ENCODE measurements around the gene ALAD.
A peak's percentile ranks its signal among the peaks of the same experiment; 100 is the strongest.
"Not testable (repeated sequence)": the region's sequence is repeated elsewhere in the genome, so short reads cannot be mapped to it uniquely, and the experiment has no call there.

Gene ALAD

GRCh38 chr9:113409481-113409880, 8.4 kb upstream of the ALAD start:
- Histone ChIP-seq H3K9ac (ENCODE audit: low read length) (peak overlapping the region; percentile 87), H3K27ac (ENCODE audit: low read depth, low read length) (peak overlapping the region; percentile 92)

GRCh38 chr9:113406873-113407511, 5.9 kb upstream of the ALAD start:
- peaks cover 28% of the 10 kb centered on the region for H3K79me2 ChIP-seq (ENCODE audit: insufficient read depth, low read length)
- H3K36me3 ChIP-seq (ENCODE audit: low read length); H2AFZ ChIP-seq (ENCODE audit: low read depth, low read length, severe bottlenecking); H3K9me3 ChIP-seq (ENCODE audit: insufficient read depth, low read length); H3K9me2 ChIP-seq (replicated peaks; ENCODE audit: insufficient read depth, low read length); H4K20me1 ChIP-seq (ENCODE audit: low read depth, low read length); H3K4me3 ChIP-seq (ENCODE audit: insufficient read depth, low read length, poor library complexity, severe bottlenecking); H3K27me3 ChIP-seq (ENCODE audit: low read length): not testable (repeated sequence)
- peak overlapping the region; percentile 87; the same call in 1 of the 2 replicates for H3K9ac ChIP-seq (ENCODE audit: low read length)
- peak overlapping the region; percentile 73 for H3K4me2 ChIP-seq (ENCODE audit: low read depth, low read length, poor library complexity, severe bottlenecking)
- H3F3A ChIP-seq (ENCODE audit: insufficient read depth) = peaks cover 19% of the 10 kb centered on the region
- peak overlapping the region; percentile 19; the same call in 1 of the 2 replicates for H3K27ac ChIP-seq (ENCODE audit: low read depth, low read length)

More at GRCh38 chr9:113409481-113409880, 8.4 kb upstream of the ALAD start:
- Histone ChIP-seq H3K36me3 (ENCODE audit: low read length) (peaks cover 9% of the 10 kb centered on the region; the same call in 1 of the 2 replicates), H3F3A (ENCODE audit: insufficient read depth) (peaks cover 19% of the 10 kb centered on the region), H3K4me2 (ENCODE audit: low read depth, low read length, poor library complexity, severe bottlenecking) (peak overlapping the region; percentile 73), H3K4me3 (ENCODE audit: insufficient read depth, low read length, poor library complexity, severe bottlenecking) (peak overlapping the region; percentile 88), H3K79me2 (ENCODE audit: insufficient read depth, low read length) (peaks cover 28% of the 10 kb centered on the region), H2AFZ (ENCODE audit: low read depth, low read length, severe bottlenecking) (no peak overlapping the region), H4K20me1 (ENCODE audit: low read depth, low read length) (no peaks in the 10 kb centered on the region), H3K27me3 (ENCODE audit: low read length) (no peaks in the 10 kb centered on the region), H3K9me3 (ENCODE audit: insufficient read depth, low read length) (no peaks in the 10 kb centered on the region), H3K9me2 (replicated peaks; ENCODE audit: insufficient read depth, low read length) (no peaks in the 10 kb centered on the region)
- TF ChIP-seq EZH2phosphoT487 (conservative IDR thresholded peaks at IDR 0.05; ENCODE audit: low read length) = no peak
- TF ChIP-seq, protein P1, sequence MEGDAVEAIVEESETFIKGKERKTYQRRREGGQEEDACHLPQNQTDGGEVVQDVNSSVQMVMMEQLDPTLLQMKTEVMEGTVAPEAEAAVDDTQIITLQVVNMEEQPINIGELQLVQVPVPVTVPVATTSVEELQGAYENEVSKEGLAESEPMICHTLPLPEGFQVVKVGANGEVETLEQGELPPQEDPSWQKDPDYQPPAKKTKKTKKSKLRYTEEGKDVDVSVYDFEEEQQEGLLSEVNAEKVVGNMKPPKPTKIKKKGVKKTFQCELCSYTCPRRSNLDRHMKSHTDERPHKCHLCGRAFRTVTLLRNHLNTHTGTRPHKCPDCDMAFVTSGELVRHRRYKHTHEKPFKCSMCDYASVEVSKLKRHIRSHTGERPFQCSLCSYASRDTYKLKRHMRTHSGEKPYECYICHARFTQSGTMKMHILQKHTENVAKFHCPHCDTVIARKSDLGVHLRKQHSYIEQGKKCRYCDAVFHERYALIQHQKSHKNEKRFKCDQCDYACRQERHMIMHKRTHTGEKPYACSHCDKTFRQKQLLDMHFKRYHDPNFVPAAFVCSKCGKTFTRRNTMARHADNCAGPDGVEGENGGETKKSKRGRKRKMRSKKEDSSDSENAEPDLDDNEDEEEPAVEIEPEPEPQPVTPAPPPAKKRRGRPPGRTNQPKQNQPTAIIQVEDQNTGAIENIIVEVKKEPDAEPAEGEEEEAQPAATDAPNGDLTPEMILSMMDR (IDR thresholded peaks at IDR 0.05; ENCODE audit: insufficient read depth, low read length, poor library complexity, severe bottlenecking) = no peak

DNA sequence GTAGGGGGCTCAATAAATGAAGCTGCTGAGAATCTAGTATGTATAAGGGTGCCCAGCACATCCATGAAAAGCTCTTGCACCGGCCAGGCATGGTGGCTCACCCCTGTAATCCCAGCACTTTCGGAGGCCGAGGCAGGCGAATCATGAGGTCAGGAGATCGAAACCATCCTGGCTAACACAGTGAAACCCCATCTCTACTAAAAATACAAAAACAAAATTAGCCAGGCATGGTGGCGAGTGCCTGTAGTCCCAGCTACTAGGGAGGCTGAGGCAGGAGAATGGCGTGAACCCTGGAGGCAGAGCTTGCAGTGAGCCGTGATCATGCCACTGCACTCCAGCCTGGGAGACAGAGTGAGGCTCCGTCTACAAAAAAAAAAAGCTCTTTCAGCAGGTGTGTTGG, 5.3 kb upstream of the ALAD start:
- not testable (repeated sequence) for H3K9me2 ChIP-seq (replicated peaks; ENCODE audit: insufficient read depth, low read length); H3K4me2 ChIP-seq (ENCODE audit: low read depth, low read length, poor library complexity, severe bottlenecking); H3K9ac ChIP-seq (ENCODE audit: low read length); H4K20me1 ChIP-seq (ENCODE audit: low read depth, low read length); H3K4me3 ChIP-seq (ENCODE audit: insufficient read depth, low read length, poor library complexity, severe bottlenecking); H3K27me3 ChIP-seq (ENCODE audit: low read length); H3K9me3 ChIP-seq (ENCODE audit: insufficient read depth, low read length); H2AFZ ChIP-seq (ENCODE audit: low read depth, low read length, severe bottlenecking); H3K36me3 ChIP-seq (ENCODE audit: low read length); H3K27ac ChIP-seq (ENCODE audit: low read depth, low read length)
- Histone ChIP-seq H3F3A (ENCODE audit: insufficient read depth) (peaks cover 19% of the 10 kb centered on the region), H3K79me2 (ENCODE audit: insufficient read depth, low read length) (peaks cover 28% of the 10 kb centered on the region)

- H3K79me2 ChIP-seq (ENCODE audit: insufficient read depth, low read length) = peaks cover 23% of the 10 kb centered on the region; the same call in 1 of the 2 replicates
- H3K27me3 ChIP-seq (ENCODE audit: low read length) = no peaks in the 10 kb centered on the region
- H3F3A ChIP-seq (ENCODE audit: insufficient read depth) = peaks cover 16% of the 10 kb centered on the region
- no peaks in the 10 kb centered on the region for H3K9me2 ChIP-seq (replicated peaks; ENCODE audit: insufficient read depth, low read length)
- H3K4me2 ChIP-seq (ENCODE audit: low read depth, low read length, poor library complexity, severe bottlenecking) = no peak overlapping the region
- no peak overlapping the region for H3K4me3 ChIP-seq (ENCODE audit: insufficient read depth, low read length, poor library complexity, severe bottlenecking)
- TF ChIP-seq, protein P1 (IDR thresholded peaks at IDR 0.05; ENCODE audit: insufficient read depth, low read length, poor library complexity, severe bottlenecking) = no peak
- TF ChIP-seq EZH2phosphoT487 (conservative IDR thresholded peaks at IDR 0.05; ENCODE audit: low read length) = no peak
- H3K9me3 ChIP-seq (ENCODE audit: insufficient read depth, low read length) = no peaks in the 10 kb centered on the region
- no peak overlapping the region for H3K9ac ChIP-seq (ENCODE audit: low read length)
- H2AFZ ChIP-seq (ENCODE audit: low read depth, low read length, severe bottlenecking) = no peak overlapping the region
- peaks cover 7% of the 10 kb centered on the region; the same call in 1 of the 2 replicates for H3K36me3 ChIP-seq (ENCODE audit: low read length)
- no peaks in the 10 kb centered on the region for H4K20me1 ChIP-seq (ENCODE audit: low read depth, low read length)
- no peak overlapping the region for H3K27ac ChIP-seq (ENCODE audit: low read depth, low read length)
These were observed 2.6 kb upstream of the ALAD start for GRCh38 chr9:113403646-113404045.

All from SU-DHL-6 (cell line).